Chondrocyte (in vitro differentiated cells): ENCODE measurements around the gene SLC38A9. TPM values are rescaled to one million over a fixed set of nuclear protein-coding genes. Genes with fewer than 3 reads are reported as not detected.

Source experiments
- DNase-seq: peaks from one replicate; pipeline ENCODE4 v3.0.0; 2021; ENCODE audit warnings: mixed read lengths, low spot score
- H3K27ac Mint-ChIP-seq: one replicate; pipeline ENCODE4 v1.8.0; 2021; ENCODE audit warnings: mild to moderate bottlenecking, moderate library complexity, mixed read lengths; ENCODE audit not compliant: unreplicated experiment
- H3K27me3 Mint-ChIP-seq: 2 replicates; pipeline ENCODE4 v1.8.0; 2021; ENCODE audit warnings: low read depth, mixed read lengths
- H3K36me3 Mint-ChIP-seq: 2 replicates; pipeline ENCODE4 v1.8.0; 2021; ENCODE audit warnings: low read depth, mixed read lengths
- H3K4me1 Mint-ChIP-seq: 2 replicates; pipeline ENCODE4 v1.8.0; 2021; ENCODE audit warnings: low read depth, mild to moderate bottlenecking, mixed read lengths
- H3K4me3 Mint-ChIP-seq: one replicate; pipeline ENCODE4 v1.8.0; 2021; ENCODE audit warnings: mild to moderate bottlenecking, moderate library complexity, mixed read lengths; ENCODE audit not compliant: unreplicated experiment
- H3K9me3 Mint-ChIP-seq: 2 replicates; pipeline ENCODE4 v1.8.0; 2021; ENCODE audit warnings: low read depth, mixed read lengths
- total RNA-seq: library from RNA; stranded (reverse); gene quantifications from 3 replicates; pipeline ENCODE4 v1.2.1, GENCODE V29; 2021
- TF ChIP-seq, protein P1 (sequence below): fragments of 200-600 bp; sonication (generic); IDR thresholded peaks from 2 replicates; pipeline ENCODE4 v1.5.0; 2021; ENCODE audit warnings: antibody characterized with exemption, mild to moderate bottlenecking, moderate library complexity

Gene SLC38A9
- total RNA-seq, 1 donor from 2014 or later, result 20.7 TPM

DNA sequence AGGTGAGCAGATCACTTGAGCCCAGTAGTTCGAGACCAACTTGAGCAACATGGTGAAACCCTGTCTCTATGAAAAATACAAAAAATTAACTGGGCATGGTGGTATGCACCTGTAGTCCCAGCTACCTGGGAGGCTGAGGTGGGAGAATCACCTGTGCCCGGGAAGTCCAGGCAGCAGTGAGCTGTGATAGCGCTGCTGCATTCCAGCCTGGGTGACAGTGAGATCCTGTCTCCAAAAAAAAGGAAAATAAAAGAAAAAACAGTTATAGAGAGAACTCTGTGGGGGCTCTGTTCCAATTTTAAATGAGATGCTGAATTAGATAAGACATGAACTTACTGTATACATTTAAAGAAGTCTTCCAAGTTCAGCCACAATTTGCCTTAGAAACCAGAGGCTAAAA is 44.2 kb downstream of the SLC38A9 start:
- Mint-ChIP-seq H3K4me1 (peaks cover 29% of the 10 kb centered on the region), H3K36me3 (peaks cover 2% of the 10 kb centered on the region), H3K27ac (peak overlapping the region; percentile 64), H3K4me3 (no peak overlapping the region), H3K9me3 (no peaks in the 10 kb centered on the region), H3K27me3 (no peaks in the 10 kb centered on the region)
- TF ChIP-seq, protein P1, sequence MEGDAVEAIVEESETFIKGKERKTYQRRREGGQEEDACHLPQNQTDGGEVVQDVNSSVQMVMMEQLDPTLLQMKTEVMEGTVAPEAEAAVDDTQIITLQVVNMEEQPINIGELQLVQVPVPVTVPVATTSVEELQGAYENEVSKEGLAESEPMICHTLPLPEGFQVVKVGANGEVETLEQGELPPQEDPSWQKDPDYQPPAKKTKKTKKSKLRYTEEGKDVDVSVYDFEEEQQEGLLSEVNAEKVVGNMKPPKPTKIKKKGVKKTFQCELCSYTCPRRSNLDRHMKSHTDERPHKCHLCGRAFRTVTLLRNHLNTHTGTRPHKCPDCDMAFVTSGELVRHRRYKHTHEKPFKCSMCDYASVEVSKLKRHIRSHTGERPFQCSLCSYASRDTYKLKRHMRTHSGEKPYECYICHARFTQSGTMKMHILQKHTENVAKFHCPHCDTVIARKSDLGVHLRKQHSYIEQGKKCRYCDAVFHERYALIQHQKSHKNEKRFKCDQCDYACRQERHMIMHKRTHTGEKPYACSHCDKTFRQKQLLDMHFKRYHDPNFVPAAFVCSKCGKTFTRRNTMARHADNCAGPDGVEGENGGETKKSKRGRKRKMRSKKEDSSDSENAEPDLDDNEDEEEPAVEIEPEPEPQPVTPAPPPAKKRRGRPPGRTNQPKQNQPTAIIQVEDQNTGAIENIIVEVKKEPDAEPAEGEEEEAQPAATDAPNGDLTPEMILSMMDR, result no peak
- no peak for DNase-seq

DNA sequence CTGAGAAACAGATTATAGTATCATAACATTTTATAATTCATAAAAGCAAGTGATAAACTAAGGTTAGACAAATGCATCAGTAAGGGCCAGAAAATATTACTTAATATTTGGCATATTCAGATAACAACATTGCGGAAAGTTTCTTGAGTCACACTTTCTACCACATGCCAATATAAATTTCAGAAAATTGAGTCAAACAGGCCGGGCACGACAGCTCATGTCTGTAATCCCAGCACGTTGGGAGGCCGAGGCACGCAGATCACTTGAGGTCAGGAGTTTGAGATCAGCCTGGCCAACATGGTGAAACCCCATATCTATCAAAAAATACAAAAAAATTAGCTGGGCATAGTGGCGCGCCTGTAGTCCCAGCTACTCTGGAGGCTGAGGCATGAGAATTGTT is 47.1 kb downstream of the SLC38A9 start:
- TF ChIP-seq, protein P1, result no peak
- no peaks in the 10 kb centered on the region for H3K9me3 Mint-ChIP-seq
- peak overlapping the region; percentile 22 for H3K27ac Mint-ChIP-seq
- H3K36me3 Mint-ChIP-seq, result peaks cover 9% of the 10 kb centered on the region
- H3K27me3 Mint-ChIP-seq, result no peaks in the 10 kb centered on the region
- DNase-seq, result no peak
- peaks cover 19% of the 10 kb centered on the region for H3K4me1 Mint-ChIP-seq
- no peak overlapping the region for H3K4me3 Mint-ChIP-seq

DNA sequence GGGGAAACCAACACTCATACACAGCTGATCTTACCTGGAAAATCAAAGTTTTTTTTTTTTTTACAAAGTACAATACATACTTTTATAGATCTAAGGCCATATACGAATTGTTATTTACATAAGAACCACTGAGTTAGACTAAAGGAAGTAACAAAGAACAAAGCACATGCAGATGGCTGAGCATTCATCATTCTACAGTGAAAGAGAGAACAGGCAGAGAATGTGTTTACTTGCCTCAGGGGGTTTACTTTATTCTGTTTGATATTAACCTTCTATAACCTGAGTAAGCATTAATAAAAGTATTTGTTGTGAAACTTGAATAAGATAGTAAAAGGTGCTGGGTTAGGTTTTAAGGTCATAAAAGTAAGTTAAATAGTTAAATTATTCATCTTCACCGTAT is 54.7 kb downstream of the SLC38A9 start:
- H3K4me3 Mint-ChIP-seq, result no peak overlapping the region
- DNase-seq, result no peak
- TF ChIP-seq, protein P1, result no peak
- H3K36me3 Mint-ChIP-seq, result peaks cover 11% of the 10 kb centered on the region
- H3K27me3 Mint-ChIP-seq, result no peaks in the 10 kb centered on the region
- no peaks in the 10 kb centered on the region for H3K4me1 Mint-ChIP-seq
- H3K9me3 Mint-ChIP-seq, result no peaks in the 10 kb centered on the region
- H3K27ac Mint-ChIP-seq, result no peak overlapping the region

DNA sequence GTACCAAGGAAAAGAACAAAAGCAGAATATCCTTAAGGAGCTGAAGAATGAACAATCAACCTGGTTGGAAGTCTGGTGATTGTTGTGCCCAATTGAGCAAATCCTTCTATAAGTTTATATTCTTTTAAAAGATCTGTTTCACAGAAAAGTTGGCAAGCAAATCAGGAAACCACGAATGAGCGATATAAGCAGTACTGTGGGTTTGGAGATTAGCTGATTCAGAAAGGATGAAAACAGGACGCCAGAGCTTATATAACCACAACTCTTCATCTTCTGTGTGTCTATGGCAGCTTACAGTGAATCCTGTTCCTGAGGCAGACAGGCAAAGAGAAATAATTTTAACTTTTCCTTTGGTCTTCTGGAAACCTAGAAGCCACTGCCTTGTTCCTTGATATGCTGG is 61.7 kb downstream of the SLC38A9 start:
- no peaks in the 10 kb centered on the region for H3K27me3 Mint-ChIP-seq
- peaks cover 25% of the 10 kb centered on the region for H3K36me3 Mint-ChIP-seq
- no peak overlapping the region for H3K27ac Mint-ChIP-seq
- H3K4me3 Mint-ChIP-seq, result no peak overlapping the region
- H3K9me3 Mint-ChIP-seq, result no peaks in the 10 kb centered on the region
- no peak for DNase-seq
- TF ChIP-seq, protein P1, result no peak
- H3K4me1 Mint-ChIP-seq, result peaks cover 3% of the 10 kb centered on the region

GRCh38 chr5:55649963-55650362 is 62.2 kb downstream of the SLC38A9 start:
- DNase-seq, result no peak
- TF ChIP-seq, protein P1, result no peak
- Mint-ChIP-seq H3K27me3 (no peaks in the 10 kb centered on the region), H3K4me1 (peaks cover 3% of the 10 kb centered on the region), H3K4me3 (no peak overlapping the region), H3K27ac (no peak overlapping the region), H3K36me3 (peaks cover 26% of the 10 kb centered on the region), H3K9me3 (no peaks in the 10 kb centered on the region)
